HCT116 (cell line): ENCODE data around the gene CHRNG. TPM values are rescaled to one million over a fixed set of nuclear protein-coding genes. Genes with fewer than 3 reads are reported as not detected.

Source experiments
- ATAC-seq: fragments of 200-7000 bp; cut with Tn5 transposase; 2 replicates; pipeline ENCODE4 v1.9.1; 2020; ENCODE audit warnings: mild to moderate bottlenecking, moderate library complexity
- BruUV-seq: library from RNA; stranded (reverse); fragments of 400-500 nt; replicated peaks from 2 replicates; lab custom pipeline; 2021; lab: Mats Ljungman, UMichigan
- CTCF ChIA-PET: fragments of 300-600 bp; sonication (Branson Sonifier 250); formaldehyde crosslinking; loops from one replicate; lab custom pipeline; 2021; ENCODE audit warnings: antibody characterized with exemption; lab: Charles Lee
- POLR2A ChIA-PET: fragments of 300-600, 350-600 bp; sonication (Branson Sonifier 250); formaldehyde crosslinking; loops from one replicate; lab custom pipeline; 2021; ENCODE audit warnings: antibody characterized with exemption; lab: Charles Lee
- RAD21 ChIA-PET, 2 experiments: fragments of 300-600 bp; sonication (Branson Sonifier 250); formaldehyde crosslinking; loops; one replicate each; lab custom pipeline; 2023; ENCODE audit warnings: low total read pairs in 2 of 2; ENCODE audit not compliant: uncharacterized antibody in 2 of 2, unreplicated experiment in 2 of 2, low non-redundant PET in 1 of 2; lab: Charles Lee
- DNase-seq: peaks from one replicate; pipeline ENCODE4 v3.0.0-alpha.2; 2010; ENCODE audit warnings: low read depth, low spot score
- H2AFZ ChIP-seq: fragments of 200-600 bp; shearing (Covaris generic), sonication (generic); 2 replicates; pipeline ENCODE4 v1.6.1; 2017; ENCODE audit warnings: low read depth, mixed run types, mixed read lengths, antibody characterized with exemption, low read length; ENCODE audit not compliant: poor library complexity, severe bottlenecking
- H3K27ac ChIP-seq: 2 replicates; pipeline ENCODE4 v1.5.1; 2012; ENCODE audit warnings: low read depth, low read length
- H3K27me3 ChIP-seq: fragments of 200-600 bp; sonication (generic); 2 replicates; pipeline ENCODE4 v1.6.1; 2016; ENCODE audit warnings: mixed run types, low read length, mixed read lengths; ENCODE audit not compliant: insufficient read depth
- H3K36me3 ChIP-seq, 2 experiments: fragments of 200-500 bp in 1 of 2; fragments of 200-600 bp in 1 of 2; sonication (Bioruptor generic) in 1 of 2; sonication (generic) in 1 of 2; 2 replicates each; pipeline versions ENCODE4 v1.5.1 to v1.6.1; 2014 to 2016; ENCODE audit warnings: low read length in 2 of 2, inconsistent platforms in 1 of 2, mixed read lengths in 1 of 2, mixed run types in 1 of 2; ENCODE audit not compliant: insufficient read depth in 2 of 2, control insufficient read depth in 1 of 2
- H3K4me1 ChIP-seq, 2 experiments: fragments of 200-600 bp in 1 of 2; sonication (generic) in 1 of 2; 2 replicates each; pipeline versions ENCODE4 v1.5.1 to v1.6.1; 2012 to 2017; ENCODE audit warnings: low read length in 2 of 2, inconsistent platforms in 1 of 2, mild to moderate bottlenecking in 1 of 2, mixed read lengths in 1 of 2, mixed run types in 1 of 2, moderate library complexity in 1 of 2; ENCODE audit not compliant: insufficient read depth in 2 of 2, control insufficient read depth in 1 of 2
- H3K4me2 ChIP-seq: fragments of 200-600 bp; sonication (generic); 2 replicates; pipeline ENCODE4 v1.6.1; 2017; ENCODE audit warnings: mixed run types, low read length, mixed read lengths
- H3K4me3 ChIP-seq, 2 experiments: fragments of 200-600 bp in 1 of 2; sonication (generic) in 1 of 2; replicated peaks in 1 of 2; 2 replicates each; pipeline ENCODE4 v1.5.1; 2011 to 2016; ENCODE audit warnings: low read length in 2 of 2, control low read depth in 1 of 2, low read depth in 1 of 2, mild to moderate bottlenecking in 1 of 2, mixed read lengths in 1 of 2, mixed run types in 1 of 2
- H3K79me2 ChIP-seq: fragments of 200-600 bp; sonication (generic); 2 replicates; pipeline ENCODE4 v1.6.1; 2017; ENCODE audit warnings: mild to moderate bottlenecking, mixed run types, low read length, moderate library complexity, mixed read lengths; ENCODE audit not compliant: insufficient read depth
- H3K9ac ChIP-seq: fragments of 200-600 bp; sonication (generic); 2 replicates; pipeline ENCODE4 v1.6.1; 2016; ENCODE audit warnings: low read length, mixed read lengths
- H3K9me2 ChIP-seq: fragments of 200-600 bp; sonication (generic), shearing (Covaris generic); 2 replicates; pipeline ENCODE4 v1.6.1; 2017; ENCODE audit warnings: mixed run types, mild to moderate bottlenecking, moderate library complexity; ENCODE audit not compliant: insufficient read depth
- H3K9me3 ChIP-seq, 2 experiments: fragments of 200-500 bp in 1 of 2; fragments of 200-600 bp in 1 of 2; sonication (Bioruptor generic) in 1 of 2; sonication (generic) in 1 of 2; 2 replicates each; pipeline ENCODE4 v1.6.1; 2014 to 2017; ENCODE audit warnings: low read length in 2 of 2, mixed read lengths in 2 of 2, inconsistent platforms in 1 of 2, low read depth in 1 of 2, mild to moderate bottlenecking in 1 of 2, mixed run types in 1 of 2, moderate library complexity in 1 of 2; ENCODE audit not compliant: control insufficient read depth in 1 of 2, insufficient read depth in 1 of 2
- H4K20me1 ChIP-seq: fragments of 200-600 bp; sonication (generic), shearing (Covaris generic); 2 replicates; pipeline ENCODE4 v1.6.1; 2017; ENCODE audit warnings: mixed run types, mild to moderate bottlenecking, moderate library complexity; ENCODE audit not compliant: insufficient read depth
- CBX3 ChIP-seq: IDR thresholded peaks from 2 replicates; pipeline ENCODE4 v1.6.1; 2012; ENCODE audit warnings: low read depth
- CEBPB ChIP-seq: IDR thresholded peaks from 2 replicates; pipeline ENCODE4 v1.6.1; 2012; ENCODE audit warnings: low read depth
- CTCF ChIP-seq, 3 experiments: fragments of 200-600 bp in 1 of 3; sonication (generic) in 1 of 3; IDR thresholded peaks in 2 of 3; conservative IDR thresholded peaks in 1 of 3; 2 replicates each; pipeline ENCODE4 v1.5.1; 2012 to 2017; ENCODE audit warnings: low read depth in 2 of 3, low read length in 2 of 3, antibody characterized with exemption in 1 of 3, borderline replicate concordance in 1 of 3, control low read depth in 1 of 3, mild to moderate bottlenecking in 1 of 3, mixed read lengths in 1 of 3, mixed run types in 1 of 3, moderate library complexity in 1 of 3; ENCODE audit not compliant: insufficient read depth in 1 of 3
- EGR1 ChIP-seq: IDR thresholded peaks from 2 replicates; pipeline ENCODE4 v1.6.1; 2012; ENCODE audit warnings: low read depth
- MAX ChIP-seq: IDR thresholded peaks from 2 replicates; pipeline ENCODE4 v1.6.1; 2012
- POLR2AphosphoS5 ChIP-seq: IDR thresholded peaks from 2 replicates; pipeline ENCODE4 v1.6.1; 2011; ENCODE audit warnings: mild to moderate bottlenecking, low read depth, low read length, moderate library complexity
- RAD21 ChIP-seq: IDR thresholded peaks from 2 replicates; pipeline ENCODE4 v1.6.1; 2012; ENCODE audit warnings: low read depth, mild to moderate bottlenecking
- SIN3A ChIP-seq: IDR thresholded peaks from 2 replicates; pipeline ENCODE4 v1.6.1; 2012; ENCODE audit warnings: low read depth
- SP1 ChIP-seq: IDR thresholded peaks from 2 replicates; pipeline ENCODE4 v1.6.1; 2012; ENCODE audit warnings: low read depth
- TCF7L2 ChIP-seq: IDR thresholded peaks from 2 replicates; pipeline ENCODE4 v1.7.0; 2011; ENCODE audit warnings: borderline replicate concordance, inconsistent platforms; ENCODE audit not compliant: insufficient read depth, insufficient read length; ENCODE audit errors: extremely low read depth
- ZFX ChIP-seq: fragments of 450-650 bp; IDR thresholded peaks from 2 replicates; pipeline ENCODE4 v1.6.1; 2017
- intact Hi-C: fragments of 100-400 bp; cut with micrococcal nuclease; formaldehyde crosslinking; loops from 2 replicates; pipeline ENCODE4 v1.10.0; 2022
- total RNA-seq: library from RNA; stranded (reverse); gene quantifications from one replicate; pipeline ENCODE4 v1.2.1, GENCODE V29; 2021; ENCODE audit not compliant: unreplicated experiment

CHRNG gene
- total RNA-seq, 1 experiment from 2014 or later, result not detected

DNA sequence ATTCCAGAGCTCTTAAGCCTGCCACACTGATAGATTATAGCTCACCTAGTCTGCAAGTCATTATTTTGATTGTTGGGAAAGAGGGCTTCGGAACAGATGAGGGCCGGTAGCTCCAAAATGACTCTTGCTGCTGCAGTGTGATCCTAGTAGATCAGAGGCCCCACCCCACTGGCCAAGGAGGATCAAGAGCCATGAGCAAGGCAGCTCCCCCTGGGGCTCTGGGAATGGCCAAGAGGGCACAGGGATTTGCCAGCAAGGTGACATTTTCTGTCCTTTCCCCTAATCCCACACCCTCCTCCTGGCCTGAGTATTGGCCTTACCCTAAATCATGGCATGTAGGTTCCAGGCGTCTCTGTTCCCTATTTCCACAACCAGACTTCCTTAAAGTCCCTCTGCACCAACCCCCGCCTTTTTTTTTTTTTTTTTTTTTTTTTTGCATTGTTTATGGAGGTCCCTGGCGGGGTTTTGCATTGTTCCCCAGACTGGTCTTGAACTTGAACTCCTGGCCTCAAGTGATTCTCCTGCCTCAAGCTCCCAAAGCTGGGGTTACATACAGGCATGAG is 47.5 kb downstream of the CHRNG start:
- Histone ChIP-seq H3K4me1 (peaks cover 9 to 15% of the 10 kb centered on the region in 2 experiments), H3K4me3 (no peak overlapping the region), H4K20me1 (no peaks in the 10 kb centered on the region), H2AFZ (no peak overlapping the region), H3K9ac (no peak overlapping the region), H3K36me3 (no peaks in the 10 kb centered on the region; a peak in 1 of 4 replicates), H3K27ac (no peak overlapping the region), H3K27me3 (no peaks in the 10 kb centered on the region), H3K4me2 (no peak overlapping the region), H3K9me2 (no peaks in the 10 kb centered on the region), H3K79me2 (no peaks in the 10 kb centered on the region), H3K9me3 (no peaks in the 10 kb centered on the region)
- ChIA-PET CTCF (no interaction called here), POLR2A (no interaction called here), RAD21 (no interaction called here)
- no peak for ATAC-seq
- TF ChIP-seq SP1 (no peak), RAD21 (no peak), CTCF (IDR thresholded peaks at IDR 0.05 in 2 of 3, conservative IDR thresholded peaks at IDR 0.05 in 1 of 3; ENCODE audit: borderline replicate concordance in 1 of 3, insufficient read depth in 1 of 3, low read depth in 2 of 3, low read length in 2 of 3) (no peak), MAX (no peak), CBX3 (no peak), CEBPB (no peak)
- intact Hi-C loops, result no loop called here
- no peak for DNase-seq
- no TSS peak for BruUV-seq

GRCh38 chr2:232587512-232587911 is 48.0 kb downstream of the CHRNG start:
- Histone ChIP-seq H3K9me2 (no peaks in the 10 kb centered on the region), H3K9me3 (no peaks in the 10 kb centered on the region), H3K27me3 (no peaks in the 10 kb centered on the region), H3K79me2 (no peaks in the 10 kb centered on the region), H3K4me3 (no peak overlapping the region), H3K9ac (no peak overlapping the region), H3K4me2 (no peak overlapping the region), H3K27ac (no peak overlapping the region), H3K4me1 (peaks cover 14 to 20% of the 10 kb centered on the region in 2 experiments), H2AFZ (no peak overlapping the region), H4K20me1 (no peaks in the 10 kb centered on the region), H3K36me3 (no peaks in the 10 kb centered on the region)
- ATAC-seq (no peak), DNase-seq (no peak)
- RAD21 ChIA-PET, result no interaction called here
- TF ChIP-seq TCF7L2 (no peak), EGR1 (no peak), SIN3A (no peak), CBX3 (no peak), MAX (no peak), ZFX (no peak), POLR2AphosphoS5 (no peak), RAD21 (no peak)
- intact Hi-C loops, result no loop called here
- POLR2A ChIA-PET, result no interaction called here
- no TSS peak for BruUV-seq
- CTCF ChIA-PET, result no interaction called here
